GM21825 (cell line): ENCODE data around the gene ABCF1.
"Not testable (repeated sequence)": the region's sequence is repeated elsewhere in the genome, so short reads cannot be mapped to it uniquely, and the experiment has no call there.

Experiments
- ATAC-seq: cut with Tn5 transposase; IDR thresholded peaks from one replicate; pipeline ENCODE4 v1.9.1; 2021; ENCODE audit warnings: mild to moderate bottlenecking, moderate library complexity; ENCODE audit not compliant: unreplicated experiment

The ABCF1 gene

GRCh38 chr6:30571075-30571761 is at the start of gene ABCF1:
Gene ABCF1, plus strand, starts transcription at chr6:30571442. Its CDS starts 46 bp downstream, at chr6:30571488.
- ATAC-seq, result peak; percentile 96

GRCh38 chr6:30521952-30522351 is 49.3 kb upstream of the ABCF1 start:
- ATAC-seq, result not testable (repeated sequence)

DNA sequence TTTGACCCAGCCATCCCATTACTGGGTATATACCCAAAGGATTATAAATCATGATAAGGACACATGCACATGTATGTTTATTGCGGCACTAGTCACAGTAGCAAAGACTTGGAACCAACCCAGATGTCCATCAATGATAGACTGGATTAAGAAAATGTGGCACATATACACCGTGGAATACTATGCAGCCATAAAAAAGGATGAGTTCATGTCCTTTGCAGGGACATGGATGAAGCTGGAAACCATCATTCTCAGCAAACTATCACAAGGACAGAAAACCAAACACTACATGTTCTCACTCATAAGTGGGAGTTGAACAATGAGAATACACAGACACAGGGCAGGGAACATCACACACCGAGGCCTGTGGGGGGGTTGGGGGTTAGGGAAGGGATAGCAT is 44.8 kb upstream of the ABCF1 start:
- ATAC-seq, result not testable (repeated sequence)

- peak; percentile 52 for ATAC-seq
Observed at GRCh38 chr6:30529349-30529875, 41.8 kb upstream of the ABCF1 start.

GRCh38 chr6:30530014-30530413 is 41.2 kb upstream of the ABCF1 start:
- no peak for ATAC-seq

DNA sequence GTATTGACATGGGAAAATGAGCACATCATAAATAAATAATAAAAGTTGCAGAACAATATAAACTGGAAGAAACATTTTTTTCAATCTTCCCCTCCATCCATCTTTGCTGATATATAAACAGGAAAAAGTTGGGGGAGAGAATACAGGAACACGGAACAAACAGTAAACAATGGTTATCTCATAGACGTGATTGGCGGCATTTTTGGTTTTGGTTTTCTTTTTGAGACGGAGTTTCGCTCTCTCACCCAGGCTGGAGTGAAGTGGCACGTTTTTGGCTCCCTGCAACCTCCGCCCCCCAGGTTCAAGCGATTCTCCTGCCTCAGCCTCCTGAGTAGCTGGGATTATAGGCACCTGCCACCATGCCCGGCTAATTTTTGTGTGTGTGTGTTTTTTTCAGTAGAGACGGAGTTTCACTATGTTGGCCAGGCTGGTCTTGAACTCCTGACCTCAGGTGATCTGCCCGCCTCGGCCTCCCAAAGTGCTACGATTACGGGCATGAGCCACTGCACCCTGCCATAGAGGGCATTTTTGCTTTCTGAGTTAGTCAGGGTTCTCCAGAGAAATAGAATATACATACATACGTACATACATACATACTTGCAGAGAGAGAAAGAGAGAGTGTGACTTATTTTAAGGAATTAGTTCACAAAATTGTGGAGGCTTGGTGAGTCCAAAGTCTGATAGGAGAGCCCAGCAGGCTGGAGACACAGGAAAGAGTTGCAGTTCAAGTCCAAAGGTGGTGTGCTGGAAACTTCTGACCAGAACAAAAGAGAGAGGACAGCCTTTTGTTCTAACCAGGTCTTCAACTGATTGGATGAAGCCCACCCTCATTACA is 37.6 kb upstream of the ABCF1 start:
- ATAC-seq, result no peak

GRCh38 chr6:30537931-30538330 is 33.3 kb upstream of the ABCF1 start:
- no peak for ATAC-seq

- ATAC-seq, result peak; percentile 55
Observed at GRCh38 chr6:30541515-30542403, 29.5 kb upstream of the ABCF1 start.

GRCh38 chr6:30542404-30542725 is 28.9 kb upstream of the ABCF1 start:
- no peak for ATAC-seq

DNA sequence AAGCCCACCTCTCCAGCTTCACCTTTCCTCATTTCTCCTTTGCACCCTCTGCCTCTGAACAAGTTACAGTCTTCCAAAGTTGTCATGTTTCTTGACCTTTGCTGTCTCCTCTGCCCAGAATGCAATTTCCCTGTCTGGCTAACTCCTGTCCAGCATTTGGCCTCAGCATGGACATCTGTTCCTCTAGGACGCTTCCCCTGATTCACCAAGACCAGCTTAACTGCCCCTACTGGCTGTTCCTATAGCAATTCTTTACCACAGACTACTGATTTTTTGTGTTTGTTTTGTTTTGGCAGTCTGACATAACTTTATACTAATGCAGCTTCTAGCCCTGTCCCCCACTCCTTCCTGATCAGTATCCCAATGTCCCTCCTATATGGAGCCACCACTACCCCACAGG is 28.3 kb upstream of the ABCF1 start:
- ATAC-seq, result no peak

DNA sequence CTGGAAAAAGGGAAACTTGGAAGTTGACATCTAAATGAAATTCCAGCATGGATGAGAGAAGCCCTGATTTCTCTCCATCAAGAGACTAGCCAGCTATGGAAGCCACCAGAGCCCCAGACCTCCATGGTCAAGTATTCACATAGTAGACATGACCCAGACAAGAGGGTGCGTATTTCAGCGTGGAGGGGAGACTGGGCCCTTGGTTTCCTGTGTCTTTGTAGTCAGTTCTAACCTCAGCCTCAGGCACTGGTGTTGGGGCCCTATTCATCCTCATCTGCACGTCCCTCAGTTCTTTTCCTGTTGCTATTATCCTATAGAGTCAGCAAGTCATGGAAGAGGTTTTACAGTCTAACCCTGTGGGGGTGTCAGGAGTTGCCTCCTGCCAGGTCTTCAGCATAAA is 27.4 kb upstream of the ABCF1 start:
- ATAC-seq, result no peak

DNA sequence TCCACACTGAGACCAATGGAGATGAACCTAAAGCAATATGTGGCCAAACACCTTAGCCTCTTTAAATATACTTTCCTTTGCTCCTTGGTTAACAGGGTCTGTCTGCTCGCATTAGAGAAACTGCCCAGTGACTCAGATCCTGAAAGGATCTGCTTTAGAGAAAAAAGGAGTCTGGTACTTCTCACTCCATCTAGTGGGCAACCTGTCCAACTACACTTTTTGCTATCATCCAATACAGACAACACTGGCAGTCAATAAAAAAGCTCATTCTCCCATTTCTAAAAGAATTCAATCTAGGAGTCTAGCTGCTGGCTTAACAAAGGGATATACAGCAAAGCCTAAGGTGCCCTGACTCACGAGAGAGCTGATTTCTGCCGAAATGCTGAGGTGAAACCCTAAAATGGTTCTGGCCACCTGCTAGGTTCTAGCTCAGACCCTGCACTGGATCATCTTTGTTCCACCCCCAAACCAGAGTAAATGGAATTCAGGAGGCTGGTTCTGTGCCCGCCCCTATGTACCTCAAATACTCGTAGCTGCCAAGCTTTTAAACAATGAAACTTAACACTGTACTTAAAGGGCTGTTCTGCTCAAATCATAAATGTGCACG is 26.5 kb upstream of the ABCF1 start:
- ATAC-seq, result no peak

- ATAC-seq, result no peak
Observed at GRCh38 chr6:30547454-30547853, 23.8 kb upstream of the ABCF1 start.

GRCh38 chr6:30548375-30548774 is 22.9 kb upstream of the ABCF1 start:
- no peak for ATAC-seq

DNA sequence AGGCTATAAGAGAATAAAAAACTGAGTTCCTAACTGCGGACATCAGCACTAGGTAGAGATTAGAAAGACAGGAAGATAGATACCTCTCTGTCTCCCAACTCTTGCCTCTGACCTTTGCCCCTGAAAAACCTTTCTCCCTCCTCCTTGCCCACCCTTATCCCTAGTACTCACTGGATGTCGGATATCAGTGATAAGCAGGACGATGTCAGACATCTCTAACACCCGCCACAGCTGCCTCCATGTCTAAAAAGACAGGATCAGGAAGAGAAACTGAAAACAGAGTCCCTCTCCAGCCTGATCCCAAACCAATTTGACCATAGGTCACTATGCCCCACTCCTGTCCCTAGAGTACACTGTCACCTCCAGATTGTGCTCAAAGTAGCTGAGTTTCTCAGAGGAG is 16.8 kb upstream of the ABCF1 start:
- ATAC-seq, result no peak

GRCh38 chr6:30554962-30555815 is 16.1 kb upstream of the ABCF1 start:
- ATAC-seq, result no peak

DNA sequence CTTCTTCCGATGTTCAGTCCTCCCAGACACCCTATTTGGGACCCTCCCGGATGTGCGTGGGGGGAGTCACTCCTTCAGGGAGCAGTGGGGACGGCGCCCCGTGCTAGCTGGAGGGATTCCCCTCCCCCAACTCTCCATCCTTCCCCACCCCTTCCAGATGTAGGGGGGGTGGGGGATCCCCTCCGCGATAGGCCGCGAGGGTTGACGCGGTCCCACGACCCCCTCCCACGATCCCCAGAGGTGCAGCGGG is 15.5 kb upstream of the ABCF1 start:
- ATAC-seq, result peak; percentile 3

DNA sequence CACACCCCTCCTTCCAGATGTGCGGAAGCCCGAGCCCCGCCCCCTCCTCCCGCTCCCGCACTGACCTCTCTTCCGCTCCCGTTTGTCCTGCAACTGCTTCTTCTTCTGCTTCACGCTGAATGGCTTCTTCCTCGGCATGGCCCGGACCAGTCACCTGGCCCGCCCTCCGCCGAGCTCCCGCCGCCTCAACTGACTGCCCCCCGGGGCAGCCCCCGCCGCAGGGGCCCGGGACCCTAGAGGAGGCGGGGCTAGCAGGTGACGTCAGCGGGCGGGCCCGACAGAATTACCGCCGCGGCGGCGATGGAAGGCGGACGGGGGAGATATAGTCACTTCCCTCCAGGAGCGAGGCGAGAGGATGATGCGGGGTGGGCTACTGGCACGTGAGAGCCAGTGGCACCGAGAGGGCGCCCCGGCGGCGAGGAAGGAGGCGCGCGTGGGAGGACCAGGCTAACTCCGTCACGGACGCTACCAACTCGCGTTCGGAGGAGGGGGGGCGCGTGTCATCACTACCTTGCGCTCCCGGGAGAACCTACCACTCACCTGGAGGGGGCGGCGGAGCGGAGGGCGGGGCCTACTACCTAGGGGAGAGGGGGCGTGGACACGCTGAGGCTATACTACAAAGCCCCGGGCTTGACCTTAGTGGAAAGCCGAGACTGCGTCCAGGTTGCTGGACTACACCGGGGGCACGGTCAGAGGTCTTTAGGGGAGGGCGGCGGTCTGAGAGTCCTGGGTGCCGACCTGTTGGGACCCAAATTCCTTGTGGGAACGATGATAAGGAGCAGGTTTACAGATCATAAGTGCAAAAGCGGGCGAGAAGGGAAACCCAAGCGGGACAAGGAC is 15.0 kb upstream of the ABCF1 start, which contains the start of gene GNL1:
Gene GNL1, minus strand, starts transcription at position 424 of the 840 bp plus-strand sequence. Its CDS starts 286 bp downstream, at position 138.
- ATAC-seq, result peak; percentile 76
